B cell (primary cell): ENCODE measurements around the gene CES1.

ENCODE experiments used
- CTCF ChIP-seq: fragments of 200-600 bp; IDR thresholded peaks from one replicate; pipeline ENCODE4 v1.8.0; 2022; ENCODE audit warnings: antibody characterized with exemption, mild to moderate bottlenecking
- EZH2 ChIP-seq: IDR thresholded peaks from 2 replicates; pipeline ENCODE4 v1.6.1; 2012; ENCODE audit warnings: borderline replicate concordance, low read depth, mild to moderate bottlenecking, moderate library complexity, low read length; ENCODE audit not compliant: insufficient read depth, poor library complexity, severe bottlenecking

GRCh38 chr16:55820615-55821014 lies 12.3 kb downstream of the CES1 start:
- TF ChIP-seq CTCF (no peak), EZH2 (no peak)
